HUDEP-2 (cell line): ENCODE results near the gene PEAK3.

ENCODE experiments used
- DNase-seq, 76 experiments: peaks; one replicate each; lab custom pipeline; 2025; ENCODE audit not compliant: unreplicated experiment in 76 of 76; lab: John Stamatoyannopoulos, UW

Gene PEAK3

DNA sequence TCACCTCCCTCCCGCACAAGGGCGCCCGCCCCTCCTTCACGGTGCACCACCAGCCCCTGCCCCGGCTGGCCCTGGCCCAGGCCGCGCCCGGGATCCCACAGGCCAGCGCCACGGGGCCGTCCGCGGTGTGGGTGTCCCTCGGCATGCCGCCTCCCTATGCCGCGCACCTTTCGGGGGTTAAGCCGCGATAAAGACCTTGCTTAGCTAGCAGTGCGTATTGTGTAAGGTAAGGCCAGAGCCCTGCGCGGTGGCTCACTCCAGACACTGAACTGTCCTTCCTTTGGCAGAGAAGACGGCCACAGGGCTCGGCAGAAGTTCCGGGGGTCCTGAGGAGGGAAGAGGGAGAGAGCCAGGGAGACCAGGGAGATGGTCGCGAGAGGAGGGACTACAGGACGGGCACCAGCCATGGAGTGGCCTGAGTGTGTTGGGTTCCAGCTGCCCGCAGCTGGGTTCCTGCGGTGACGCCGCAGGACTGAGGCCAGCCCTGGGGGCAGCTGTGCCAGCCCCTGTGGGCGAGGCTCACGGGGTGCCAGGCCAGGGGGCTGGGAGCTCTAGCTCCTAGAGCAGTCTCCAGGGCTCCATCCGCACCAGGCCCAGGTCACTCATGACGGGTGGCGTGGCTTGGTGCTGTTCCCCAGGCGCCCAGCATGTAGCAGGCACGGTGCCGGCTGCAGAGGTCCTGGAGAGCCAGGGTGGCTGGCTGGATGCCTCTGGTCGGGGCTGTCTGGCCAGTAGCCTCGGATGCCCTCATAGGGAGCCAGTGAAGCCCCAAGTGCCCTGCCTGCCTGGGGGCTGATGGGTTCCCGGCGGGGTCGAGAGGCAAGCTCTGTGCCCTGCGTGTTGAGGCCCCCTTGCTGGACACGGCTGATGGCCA is 53.6 kb downstream of the PEAK3 start:
- DNase-seq, result no peak

- no peak for DNase-seq
Measured at GRCh38 chr19:2227415-2228156, 54.4 kb downstream of the PEAK3 start.

DNA sequence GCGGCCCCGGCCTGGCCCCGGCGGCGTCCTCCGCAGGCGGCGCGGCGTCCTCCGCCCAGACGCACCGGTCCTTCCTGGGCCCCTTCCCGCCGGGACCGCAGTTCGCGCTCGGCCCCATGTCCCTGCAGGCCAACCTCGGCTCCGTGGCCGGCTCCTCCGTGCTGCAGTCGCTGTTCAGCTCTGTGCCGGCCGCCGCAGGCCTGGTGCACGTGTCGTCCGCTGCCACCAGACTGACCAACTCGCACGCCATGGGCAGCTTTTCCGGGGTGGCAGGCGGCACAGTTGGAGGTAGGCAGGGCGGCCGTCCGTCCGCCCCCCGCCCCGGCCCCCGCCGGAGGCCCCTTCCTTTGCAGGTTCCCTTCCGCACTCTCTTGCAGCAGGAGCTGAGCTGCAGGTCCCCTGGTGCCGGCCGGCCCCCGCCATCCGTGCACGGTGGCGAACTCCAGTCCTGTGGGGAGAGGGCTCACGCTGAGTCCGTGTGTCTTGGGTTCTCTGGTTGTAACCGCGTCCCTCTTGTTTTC is 55.1 kb downstream of the PEAK3 start:
- DNase-seq, result no peak

- no peak for DNase-seq
Measured at GRCh38 chr19:2226051-2226839, 55.7 kb downstream of the PEAK3 start.

GRCh38 chr19:2225415-2226050 is 56.4 kb downstream of the PEAK3 start:
- DNase-seq, result no peak

DNA sequence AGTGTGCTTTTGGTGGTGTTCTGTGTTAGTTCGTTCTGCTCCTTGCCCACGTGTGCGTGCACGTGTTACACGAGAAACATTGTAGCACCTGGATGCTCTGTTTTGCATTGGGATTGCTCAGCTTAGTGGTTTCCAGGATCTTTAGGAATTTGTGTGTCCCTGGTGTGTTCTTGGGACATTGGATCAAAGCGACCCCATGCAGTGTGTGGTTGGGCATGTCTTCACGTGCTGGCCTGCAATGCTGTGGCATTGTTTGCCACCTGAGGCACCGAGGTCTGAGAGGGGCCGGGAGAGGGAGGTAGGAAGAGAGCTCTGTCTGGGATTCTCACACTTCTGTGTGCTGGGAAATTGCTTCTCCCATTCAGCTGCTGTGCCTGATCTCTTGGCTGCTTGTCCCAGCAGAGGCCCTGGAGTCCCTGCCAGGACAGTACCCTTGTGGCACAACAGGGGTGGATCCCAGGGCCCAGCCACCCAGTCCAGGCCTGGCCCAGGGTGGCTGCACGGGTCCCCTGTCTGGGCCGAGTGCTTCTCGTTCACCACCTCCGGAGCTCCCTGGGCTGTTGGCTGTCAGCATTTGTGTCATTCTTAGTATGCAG is 57.1 kb downstream of the PEAK3 start:
- no peak for DNase-seq
